A673 (cell line): ENCODE data around the gene WNK2. TPM values are rescaled to one million over a fixed set of nuclear protein-coding genes. Genes with fewer than 3 reads are reported as not detected.

Source experiments
- BruUV-seq: library from RNA; stranded (reverse); fragments of 400-500 nt; replicated peaks from 2 replicates; lab custom pipeline; 2021; lab: Mats Ljungman, UMichigan
- CTCF ChIA-PET: fragments of 300-600 bp; sonication (Branson Sonifier 250); formaldehyde crosslinking; loops from one replicate; lab custom pipeline; 2022; ENCODE audit warnings: antibody characterized with exemption; lab: Charles Lee
- POLR2A ChIA-PET: fragments of 300-600 bp; sonication (Branson Sonifier 250); formaldehyde crosslinking; loops from one replicate; lab custom pipeline; 2022; ENCODE audit warnings: antibody characterized with exemption; ENCODE audit not compliant: low non-redundant PET; lab: Charles Lee
- DNase-seq: peaks from one replicate; pipeline ENCODE4 v3.0.0-alpha.2; 2015; ENCODE audit warnings: low spot score
- H3K27ac ChIP-seq: fragments of 200-600 bp; sonication (generic); 2 replicates; pipeline ENCODE4 v1.5.1; 2016; ENCODE audit warnings: mixed run types, low read depth, mild to moderate bottlenecking, mixed read lengths, antibody characterized with exemption, low read length; ENCODE audit not compliant: poor library complexity, severe bottlenecking
- H3K27me3 ChIP-seq: fragments of 200-600 bp; sonication (generic); replicated peaks from 2 replicates; pipeline ENCODE4 v1.6.1; 2017; ENCODE audit warnings: mixed run types, low read depth, mild to moderate bottlenecking, mixed read lengths, antibody characterized with exemption, low read length; ENCODE audit not compliant: insufficient read depth, poor library complexity
- H3K36me3 ChIP-seq: fragments of 200-600 bp; sonication (generic); 2 replicates; pipeline ENCODE4 v1.6.1; 2016; ENCODE audit warnings: mixed run types, mild to moderate bottlenecking, mixed read lengths, antibody characterized with exemption, low read length; ENCODE audit not compliant: insufficient read depth, poor library complexity, severe bottlenecking
- H3K4me1 ChIP-seq: fragments of 200-600 bp; sonication (generic); 2 replicates; pipeline ENCODE4 v1.6.1; 2017; ENCODE audit warnings: mixed run types, mild to moderate bottlenecking, mixed read lengths, antibody characterized with exemption, low read length; ENCODE audit not compliant: insufficient read depth, poor library complexity, severe bottlenecking
- H3K4me3 ChIP-seq: fragments of 200-600 bp; sonication (generic); 2 replicates; pipeline ENCODE4 v1.5.1; 2016; ENCODE audit warnings: low read depth, mixed run types, mild to moderate bottlenecking, mixed read lengths, low read length; ENCODE audit not compliant: poor library complexity, severe bottlenecking
- H3K9me3 ChIP-seq: fragments of 200-600 bp; sonication (generic); 2 replicates; pipeline ENCODE4 v1.6.1; 2016; ENCODE audit warnings: mixed run types, low read depth, mild to moderate bottlenecking, mixed read lengths, antibody characterized with exemption, low read length; ENCODE audit not compliant: poor library complexity, severe bottlenecking
- CTCF ChIP-seq: fragments of 300-800, 200-600 bp; sonication (generic); conservative IDR thresholded peaks from 2 replicates; pipeline ENCODE4 v1.5.1; 2017; ENCODE audit warnings: low read depth, mild to moderate bottlenecking, antibody characterized with exemption, low read length, moderate library complexity, mixed read lengths
- EZH2 ChIP-seq: fragments of 200-600 bp; sonication (generic); IDR thresholded peaks from 2 replicates; pipeline ENCODE4 v1.6.1; 2017; ENCODE audit warnings: borderline replicate concordance, low read depth, mild to moderate bottlenecking, mixed read lengths, antibody characterized with exemption, low read length; ENCODE audit not compliant: poor library complexity, severe bottlenecking
- intact Hi-C: fragments of 100-400 bp; cut with micrococcal nuclease; formaldehyde crosslinking; loops from one replicate; pipeline ENCODE4 v1.10.0; 2022; ENCODE audit not compliant: unreplicated experiment
- total RNA-seq: library from RNA; stranded (reverse); gene quantifications from 2 replicates; pipeline ENCODE4 v1.2.3, GENCODE V29; 2021

Gene WNK2
- total RNA-seq, 1 experiment from 2014 or later = 9.6 TPM

GRCh38 chr9:93137362-93137761 is 46.6 kb upstream of the WNK2 start:
- intact Hi-C loops = no loop called here
- Histone ChIP-seq H3K9me3 (no peaks in the 10 kb centered on the region), H3K27me3 (no peaks in the 10 kb centered on the region), H3K4me1 (peaks cover 10% of the 10 kb centered on the region), H3K4me3 (no peak overlapping the region), H3K27ac (no peak overlapping the region), H3K36me3 (no peaks in the 10 kb centered on the region)
- BruUV-seq = no TSS peak
- POLR2A ChIA-PET = no interaction called here
- TF ChIP-seq EZH2 (no peak), CTCF (no peak)
- DNase-seq = no peak
- CTCF ChIA-PET = no interaction called here

- no peaks in the 10 kb centered on the region for H3K9me3 ChIP-seq
- H3K4me3 ChIP-seq = no peak overlapping the region
- H3K36me3 ChIP-seq = no peaks in the 10 kb centered on the region
- ChIA-PET POLR2A (no interaction called here), CTCF (no interaction called here)
- no peak overlapping the region for H3K27ac ChIP-seq
- no TSS peak for BruUV-seq
- intact Hi-C loops = no loop called here
- H3K4me1 ChIP-seq = peaks cover 3% of the 10 kb centered on the region
- TF ChIP-seq CTCF (no peak), EZH2 (no peak)
- H3K27me3 ChIP-seq = no peaks in the 10 kb centered on the region
- no peak for DNase-seq
Observed at GRCh38 chr9:93138171-93138764, 45.7 kb upstream of the WNK2 start.

GRCh38 chr9:93139365-93140182 is 44.4 kb upstream of the WNK2 start:
- Histone ChIP-seq H3K27ac (no peak overlapping the region), H3K9me3 (no peaks in the 10 kb centered on the region), H3K4me1 (peaks cover 2% of the 10 kb centered on the region), H3K27me3 (no peaks in the 10 kb centered on the region), H3K36me3 (no peaks in the 10 kb centered on the region), H3K4me3 (no peak overlapping the region)
- ChIA-PET POLR2A (no interaction called here), CTCF (no interaction called here)
- no TSS peak for BruUV-seq
- no peak for TF ChIP-seq CTCF
- no peak for TF ChIP-seq EZH2
- DNase-seq = no peak
- intact Hi-C loops = no loop called here
